ENCODE measurements around the gene OR7G1.
"Not testable (repeated sequence)": the region's sequence is repeated elsewhere in the genome, so short reads cannot be mapped to it uniquely, and the experiment has no call there.

OR7G1 gene

DNA sequence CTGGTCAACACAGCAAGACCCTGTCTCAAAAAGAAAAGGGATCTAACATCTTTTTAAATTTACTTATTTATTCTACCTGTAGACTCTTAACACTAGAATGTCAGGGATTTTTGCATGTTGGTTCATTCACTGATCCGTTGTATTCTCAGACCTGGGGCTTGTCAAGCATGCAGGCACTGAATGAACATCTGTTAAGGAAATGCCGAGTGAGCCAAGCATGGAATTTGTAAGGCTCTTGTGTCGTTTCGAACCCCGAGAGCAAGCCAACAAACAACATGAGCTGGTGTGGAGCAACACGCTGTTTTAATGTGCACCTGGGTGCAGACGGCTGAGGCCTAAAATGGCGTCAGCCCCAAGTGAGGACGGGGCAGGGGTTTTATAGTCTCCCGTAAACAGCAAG, 38.7 kb downstream of the OR7G1 start:
- FAIRE-seq, result no peak

DNA sequence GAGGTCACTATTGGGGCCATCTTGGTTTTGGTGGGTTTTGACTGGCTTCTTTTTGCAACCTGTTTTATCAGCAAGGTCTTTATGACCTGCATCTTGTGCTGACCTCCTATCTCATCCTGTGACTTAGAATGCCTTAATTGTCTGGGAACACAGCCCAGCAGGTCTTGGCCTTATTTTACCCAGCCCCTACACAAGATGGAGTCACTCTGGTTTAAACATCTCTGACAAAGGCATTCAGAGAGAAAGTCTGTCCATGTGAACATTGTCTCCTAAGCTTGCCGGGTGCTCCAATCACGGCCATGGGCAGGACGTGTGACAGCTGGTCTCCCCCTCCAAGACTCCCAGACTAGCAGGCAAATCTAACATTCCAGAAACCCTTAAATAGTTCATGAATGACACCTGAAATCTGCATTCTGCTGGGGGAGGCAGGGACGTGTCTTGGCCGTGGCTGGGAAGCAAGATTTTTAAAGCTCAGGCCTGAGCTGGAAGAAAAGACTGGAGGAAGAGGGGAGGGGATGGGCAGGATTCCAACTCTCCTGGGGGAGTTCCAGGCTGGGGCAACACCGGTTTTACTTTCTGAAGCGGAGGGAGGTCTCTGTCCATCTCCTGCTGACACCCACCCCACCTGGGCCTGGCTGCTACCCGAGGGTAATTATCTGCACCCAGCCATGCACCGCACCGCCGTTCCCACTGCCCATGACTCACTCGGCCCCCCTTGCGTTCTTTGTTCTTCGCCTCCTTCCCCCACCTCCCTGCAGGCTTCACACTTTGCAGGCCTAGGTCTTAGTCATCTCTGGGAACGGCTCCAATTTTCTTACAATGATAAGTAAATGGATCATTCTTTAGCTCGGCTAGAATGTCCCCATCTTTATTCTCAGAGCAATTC, 40.3 kb downstream of the OR7G1 start:
- no peak for FAIRE-seq

DNA sequence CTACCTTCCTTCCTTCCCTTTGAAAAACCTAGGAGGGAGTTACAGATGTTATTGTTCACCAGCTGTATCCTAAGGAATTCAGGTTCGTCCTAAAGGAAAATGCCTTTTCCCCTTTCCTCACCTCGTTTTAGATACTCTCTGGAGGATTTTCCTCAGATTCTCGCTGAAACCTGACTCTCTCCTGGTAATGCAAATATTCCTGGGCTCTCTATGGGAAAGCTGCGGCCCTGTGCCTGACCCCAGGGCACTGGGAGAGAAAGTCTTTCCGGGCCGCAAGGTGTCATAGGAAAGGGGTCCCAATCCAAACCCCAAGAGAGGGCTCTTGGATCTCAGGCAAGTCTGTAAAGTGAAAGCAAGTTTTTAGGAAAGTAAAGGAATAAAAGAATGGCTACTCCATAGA, 41.8 kb downstream of the OR7G1 start:
- FAIRE-seq, result no peak

DNA sequence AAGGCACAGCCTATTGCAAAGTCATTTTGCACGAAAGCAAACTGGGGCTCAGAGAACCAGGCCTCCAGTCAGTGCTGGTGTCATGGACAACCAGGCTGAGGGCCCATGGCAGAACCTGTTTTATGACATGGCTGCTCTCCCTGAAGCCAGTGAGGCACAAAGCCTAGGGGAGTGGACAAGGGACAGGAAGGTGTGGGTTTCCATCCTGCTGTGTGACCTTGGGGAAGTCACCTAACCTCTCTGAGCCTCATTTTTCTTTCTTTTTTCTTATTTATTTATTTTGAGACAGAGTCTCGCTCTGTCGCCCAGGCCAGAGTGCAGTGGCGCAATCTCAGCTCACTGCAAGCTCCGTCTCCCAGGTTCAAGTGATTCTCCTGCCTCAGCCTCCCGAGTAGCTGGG, 43.8 kb downstream of the OR7G1 start:
- not testable (repeated sequence) for FAIRE-seq

DNA sequence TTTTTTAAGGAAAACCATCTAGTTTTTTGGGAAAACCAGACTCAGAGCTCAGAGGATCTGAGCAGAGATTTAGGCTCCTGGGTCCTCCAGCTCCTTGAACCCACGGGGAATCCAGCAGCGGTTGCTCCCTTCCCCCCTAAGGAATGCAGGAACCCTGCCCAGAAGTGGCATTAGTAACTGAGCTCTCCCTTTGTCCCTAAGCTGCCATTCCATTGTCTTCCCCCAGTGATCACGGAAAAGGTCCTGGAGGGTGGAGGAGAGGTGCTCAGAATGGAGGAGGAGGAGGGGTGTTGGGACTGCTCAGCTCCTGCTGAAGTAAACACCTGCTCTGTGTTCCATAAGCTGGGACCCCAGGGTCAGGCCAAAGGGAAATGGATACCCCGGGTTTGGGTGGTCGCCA, 45.5 kb downstream of the OR7G1 start:
- FAIRE-seq, result no peak

DNA sequence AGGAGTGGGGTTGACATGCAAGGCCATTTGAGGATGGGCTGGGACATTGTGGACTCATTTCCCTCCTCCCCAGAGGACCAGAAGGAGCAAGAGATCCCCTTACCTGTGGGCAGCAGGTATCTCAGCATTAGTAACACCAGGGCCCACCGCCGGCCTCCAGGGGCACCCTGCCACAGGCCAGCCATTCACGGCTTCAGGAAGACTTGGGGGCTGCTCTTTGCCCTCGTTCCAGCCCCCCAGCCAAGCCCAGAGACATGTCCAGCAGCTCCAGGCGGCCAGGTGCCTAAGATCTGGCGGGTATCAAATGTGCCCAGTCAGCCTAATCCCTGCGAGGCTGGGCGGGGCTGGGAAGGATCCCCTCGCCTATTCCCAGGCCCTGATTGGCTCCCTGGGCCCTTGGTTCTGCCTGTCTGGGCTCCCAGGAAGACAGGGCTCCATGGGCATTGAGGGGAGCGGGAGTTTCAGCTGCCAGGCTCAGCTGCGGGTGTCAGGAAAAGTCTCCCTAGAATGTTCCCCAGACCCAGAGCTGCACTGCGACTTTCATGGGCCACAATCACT, 50.0 kb downstream of the OR7G1 start:
- no peak for FAIRE-seq

Data from A204.1 (cell line).